GDM1 (cell line): ENCODE data around the gene DHX30.
"Not testable (repeated sequence)": the region's sequence is repeated elsewhere in the genome, so short reads cannot be mapped to it uniquely, and the experiment has no call there.

Experiments
- DNase-seq: peaks from one replicate; lab custom pipeline; 2025; lab: John Stamatoyannopoulos, UW

Gene DHX30

GRCh38 chr3:47802734-47803479 lies at the start of gene DHX30:
Gene DHX30, plus strand, starts transcription at chr3:47803138. Its CDS starts 7,546 bp downstream, at chr3:47810684.
- peak; percentile 68 for DNase-seq

GRCh38 chr3:47758261-47759025 lies 44.5 kb upstream of the DHX30 start:
- no peak for DNase-seq

GRCh38 chr3:47760207-47760606 lies 42.7 kb upstream of the DHX30 start:
- DNase-seq = not testable (repeated sequence)

- no peak for DNase-seq
Measured at GRCh38 chr3:47761046-47761445, 41.9 kb upstream of the DHX30 start.

GRCh38 chr3:47762233-47762632 lies 40.7 kb upstream of the DHX30 start:
- no peak for DNase-seq

- no peak for DNase-seq
Measured at GRCh38 chr3:47766186-47766585, 36.8 kb upstream of the DHX30 start.

GRCh38 chr3:47772047-47772446 lies 30.9 kb upstream of the DHX30 start:
- no peak for DNase-seq

- DNase-seq = no peak
Measured at GRCh38 chr3:47772788-47773187, 30.1 kb upstream of the DHX30 start.

GRCh38 chr3:47778746-47779145 lies 24.2 kb upstream of the DHX30 start:
- no peak for DNase-seq

GRCh38 chr3:47780741-47781684 lies 21.9 kb upstream of the DHX30 start:
- DNase-seq = no peak

- peak; percentile 97 for DNase-seq
Measured at GRCh38 chr3:47781685-47782445, 21.1 kb upstream of the DHX30 start, which contains the start of gene SMARCC1. Gene SMARCC1, minus strand, starts transcription at chr3:47781893. Its CDS starts 96 bp downstream, at chr3:47781797.

- no peak for DNase-seq
Measured at GRCh38 chr3:47782446-47783308, 20.3 kb upstream of the DHX30 start.

- no peak for DNase-seq
Measured at GRCh38 chr3:47783673-47784072, 19.3 kb upstream of the DHX30 start.

- DNase-seq = no peak
Measured at GRCh38 chr3:47791193-47791855, 11.6 kb upstream of the DHX30 start.

GRCh38 chr3:47792699-47793098 lies 10.2 kb upstream of the DHX30 start:
- no peak for DNase-seq

GRCh38 chr3:47794544-47794943 lies 8.4 kb upstream of the DHX30 start:
- no peak for DNase-seq

GRCh38 chr3:47799733-47800132 lies 3.2 kb upstream of the DHX30 start:
- no peak for DNase-seq

- no peak for DNase-seq
Measured at GRCh38 chr3:47803480-47804025, 615 bp downstream of the DHX30 start.

- DNase-seq = no peak
Measured at GRCh38 chr3:47804577-47804976, 1.6 kb downstream of the DHX30 start.
